ENCODE measurements around the gene NCK2.

DNA sequence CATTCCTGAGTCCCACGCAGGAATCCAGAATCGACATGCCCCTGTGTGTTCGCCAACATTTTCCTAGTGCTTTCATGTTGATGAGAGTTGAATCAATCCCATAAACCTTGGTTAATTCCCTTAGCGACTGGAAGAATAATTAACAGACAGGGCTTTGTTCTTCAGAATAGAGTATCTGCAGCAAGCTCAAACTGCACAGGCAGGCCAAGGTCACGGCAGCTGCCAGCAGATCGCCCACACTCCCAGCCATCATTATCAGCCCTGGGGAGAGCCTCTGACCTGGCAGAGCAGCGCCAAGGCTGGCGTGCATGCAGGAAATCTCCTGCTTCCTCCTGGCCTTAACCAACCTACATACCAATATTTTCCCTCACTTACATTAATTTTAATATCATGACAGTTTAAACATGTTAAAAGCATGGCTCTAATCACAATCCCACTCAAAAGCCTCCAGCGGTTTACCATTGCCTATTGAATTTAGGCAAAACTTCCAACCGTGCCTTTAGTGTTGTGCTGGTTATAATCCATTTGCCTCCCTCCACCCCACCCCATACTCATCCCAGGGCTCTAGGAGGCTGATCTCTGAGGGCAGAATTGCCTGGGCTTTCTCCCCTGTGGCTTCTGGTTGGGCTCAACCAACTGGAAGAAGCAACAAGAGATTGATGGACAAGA lies 46.8 kb upstream of the NCK2 start:
- TF ChIP-seq HDAC2 (IDR thresholded peaks at IDR 0.05) (no peak), CEBPB (IDR thresholded peaks at IDR 0.05) (no peak), EP300 (IDR thresholded peaks at IDR 0.05) (no peak), FOSL2 (IDR thresholded peaks at IDR 0.05) (no peak), FOSL2 (CRISPR knock-in tag; IDR thresholded peaks at IDR 0.05) (no peak), POLR2A (IDR thresholded peaks at IDR 0.05; ENCODE audit: low read length) (no peak), RAD21 (conservative IDR thresholded peaks at IDR 0.05 in 1 of 2, IDR thresholded peaks at IDR 0.05 in 1 of 2) (no peak)
- TF ChIP-seq, protein P1, sequence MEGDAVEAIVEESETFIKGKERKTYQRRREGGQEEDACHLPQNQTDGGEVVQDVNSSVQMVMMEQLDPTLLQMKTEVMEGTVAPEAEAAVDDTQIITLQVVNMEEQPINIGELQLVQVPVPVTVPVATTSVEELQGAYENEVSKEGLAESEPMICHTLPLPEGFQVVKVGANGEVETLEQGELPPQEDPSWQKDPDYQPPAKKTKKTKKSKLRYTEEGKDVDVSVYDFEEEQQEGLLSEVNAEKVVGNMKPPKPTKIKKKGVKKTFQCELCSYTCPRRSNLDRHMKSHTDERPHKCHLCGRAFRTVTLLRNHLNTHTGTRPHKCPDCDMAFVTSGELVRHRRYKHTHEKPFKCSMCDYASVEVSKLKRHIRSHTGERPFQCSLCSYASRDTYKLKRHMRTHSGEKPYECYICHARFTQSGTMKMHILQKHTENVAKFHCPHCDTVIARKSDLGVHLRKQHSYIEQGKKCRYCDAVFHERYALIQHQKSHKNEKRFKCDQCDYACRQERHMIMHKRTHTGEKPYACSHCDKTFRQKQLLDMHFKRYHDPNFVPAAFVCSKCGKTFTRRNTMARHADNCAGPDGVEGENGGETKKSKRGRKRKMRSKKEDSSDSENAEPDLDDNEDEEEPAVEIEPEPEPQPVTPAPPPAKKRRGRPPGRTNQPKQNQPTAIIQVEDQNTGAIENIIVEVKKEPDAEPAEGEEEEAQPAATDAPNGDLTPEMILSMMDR (IDR thresholded peaks at IDR 0.05) = no peak
- TF ChIP-seq, protein P2, sequence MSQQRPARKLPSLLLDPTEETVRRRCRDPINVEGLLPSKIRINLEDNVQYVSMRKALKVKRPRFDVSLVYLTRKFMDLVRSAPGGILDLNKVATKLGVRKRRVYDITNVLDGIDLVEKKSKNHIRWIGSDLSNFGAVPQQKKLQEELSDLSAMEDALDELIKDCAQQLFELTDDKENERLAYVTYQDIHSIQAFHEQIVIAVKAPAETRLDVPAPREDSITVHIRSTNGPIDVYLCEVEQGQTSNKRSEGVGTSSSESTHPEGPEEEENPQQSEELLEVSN (IDR thresholded peaks at IDR 0.05; ENCODE audit: borderline replicate concordance, low read depth) = no peak
- TF ChIP-seq, protein P3, sequence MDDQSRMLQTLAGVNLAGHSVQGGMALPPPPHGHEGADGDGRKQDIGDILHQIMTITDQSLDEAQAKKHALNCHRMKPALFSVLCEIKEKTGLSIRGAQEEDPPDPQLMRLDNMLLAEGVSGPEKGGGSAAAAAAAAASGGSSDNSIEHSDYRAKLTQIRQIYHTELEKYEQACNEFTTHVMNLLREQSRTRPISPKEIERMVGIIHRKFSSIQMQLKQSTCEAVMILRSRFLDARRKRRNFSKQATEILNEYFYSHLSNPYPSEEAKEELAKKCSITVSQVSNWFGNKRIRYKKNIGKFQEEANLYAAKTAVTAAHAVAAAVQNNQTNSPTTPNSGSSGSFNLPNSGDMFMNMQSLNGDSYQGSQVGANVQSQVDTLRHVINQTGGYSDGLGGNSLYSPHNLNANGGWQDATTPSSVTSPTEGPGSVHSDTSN (IDR thresholded peaks at IDR 0.05) = no peak

Measured in A549 (cell line).